Measurements from ENCODE around the gene CRCP. TPM values are rescaled to one million over a fixed set of nuclear protein-coding genes. Genes with fewer than 3 reads are reported as not detected.
A peak's percentile ranks its signal among the peaks of the same experiment; 100 is the strongest.
"Not testable (repeated sequence)": the region's sequence is repeated elsewhere in the genome, so short reads cannot be mapped to it uniquely, and the experiment has no call there.

Gene CRCP
- total RNA-seq, 4 donors from 2014 or later: 49.6 to 59.6 (median 54.2) TPM

- Histone ChIP-seq H3K4me1 (peaks cover 17 to 37% of the 10 kb centered on the region in 2 donors), H3K4me3 (replicated peaks in 1 of 3) (no peak overlapping the region), H3K36me3 (no peaks in the 10 kb centered on the region), H3K27me3 (no peaks in the 10 kb centered on the region), H3K27ac (peak overlapping the region in 2 of 3 donors; percentile 0 to 47), H3K9me3 (no peaks in the 10 kb centered on the region)
- WGBS, 2 donors: 48 to 53% methylated on average over 4 of the region's 4 CpGs
- TF ChIP-seq POLR2A (IDR thresholded peaks at IDR 0.05): no peak
- TF ChIP-seq CTCF (IDR thresholded peaks at IDR 0.05): no peak
- intact Hi-C loops (cut with DNase I): no loop called here
- no peak for DNase-seq
These were observed 10.5 kb downstream of the CRCP start for GRCh38 chr7:66125052-66125694.

- peak overlapping the region; percentile 0 to 47 (median 7) for H3K27ac ChIP-seq
- DNase-seq; H3K9me3 ChIP-seq; H3K4me3 ChIP-seq (replicated peaks in 1 of 3); H3K27me3 ChIP-seq; intact Hi-C loops (cut with DNase I); H3K36me3 ChIP-seq: not testable (repeated sequence)
- peaks cover 22 to 41% of the 10 kb centered on the region in 2 donors for H3K4me1 ChIP-seq
- WGBS, 2 donors: 79 to 84% methylated on average over 6 of the region's 6 CpGs
These were observed 11.2 kb downstream of the CRCP start for GRCh38 chr7:66125781-66126352.

GRCh38 chr7:66127172-66127571, 12.5 kb downstream of the CRCP start:
- Histone ChIP-seq H3K4me1 (peaks cover 22 to 41% of the 10 kb centered on the region in 2 donors), H3K27ac (peak overlapping the region in 1 of 3 donors; percentile 7), H3K36me3 (peaks cover 10 to 14% of the 10 kb centered on the region in 2 donors)
- DNase-seq: peak in 1 of 2 donors; percentile 40
- H3K27me3 ChIP-seq; intact Hi-C loops (cut with DNase I); H3K4me3 ChIP-seq (replicated peaks in 1 of 3); H3K9me3 ChIP-seq: not testable (repeated sequence)
- 43 to 46% methylated on average over 3 of the region's 3 CpGs for WGBS, 2 donors

GRCh38 chr7:66138994-66139752, 24.5 kb downstream of the CRCP start:
- no peak overlapping the region for H3K4me3 ChIP-seq (replicated peaks in 1 of 3)
- no peaks in the 10 kb centered on the region for H3K9me3 ChIP-seq
- H3K27ac ChIP-seq: no peak overlapping the region
- intact Hi-C loops (cut with DNase I): no loop called here
- no peak for TF ChIP-seq POLR2A (IDR thresholded peaks at IDR 0.05)
- TF ChIP-seq CTCF (IDR thresholded peaks at IDR 0.05): no peak
- H3K36me3 ChIP-seq: peaks cover 6 to 17% of the 10 kb centered on the region in 2 donors
- H3K4me1 ChIP-seq: peaks cover 0 to 7% of the 10 kb centered on the region in 2 donors
- 78 to 84% methylated on average over 8 of the region's 8 CpGs for WGBS, 2 donors
- H3K27me3 ChIP-seq: no peaks in the 10 kb centered on the region
- no peak for DNase-seq

GRCh38 chr7:66140924-66141323, 26.3 kb downstream of the CRCP start:
- TF ChIP-seq CTCF (IDR thresholded peaks at IDR 0.05) (peak in 3 of 6 experiments; percentile 36 to 57 (median 46)), POLR2A (IDR thresholded peaks at IDR 0.05) (no peak)
- DNase-seq: peak; percentile 67 to 69
- Histone ChIP-seq H3K4me1 (peaks cover 0 to 7% of the 10 kb centered on the region in 2 donors), H3K9me3 (no peaks in the 10 kb centered on the region), H3K27me3 (no peaks in the 10 kb centered on the region), H3K27ac (no peak overlapping the region), H3K36me3 (peaks cover 16 to 17% of the 10 kb centered on the region in 2 donors), H3K4me3 (replicated peaks in 1 of 3) (no peak overlapping the region)
- 47 to 50% methylated on average over 4 of the region's 4 CpGs for WGBS, 2 donors
- intact Hi-C loops (cut with DNase I): no loop called here

GRCh38 chr7:66142334-66142733, 27.7 kb downstream of the CRCP start:
- TF ChIP-seq POLR2A (IDR thresholded peaks at IDR 0.05) (no peak), CTCF (IDR thresholded peaks at IDR 0.05) (no peak)
- H3K4me3 ChIP-seq (replicated peaks in 1 of 3): no peak overlapping the region
- peaks cover 0 to 10% of the 10 kb centered on the region in 2 donors for H3K4me1 ChIP-seq
- no peak overlapping the region for H3K27ac ChIP-seq
- no peak for DNase-seq
- H3K36me3 ChIP-seq: peaks cover 14 to 19% of the 10 kb centered on the region in 2 donors
- WGBS, 2 donors: 86 to 91% methylated on average over 3 of the region's 3 CpGs
- no peaks in the 10 kb centered on the region for H3K9me3 ChIP-seq
- intact Hi-C loops (cut with DNase I): no loop called here
- H3K27me3 ChIP-seq: no peaks in the 10 kb centered on the region

Data from thyroid gland (tissue), 4 donors.